ENCODE measurements around the gene CCDC174.
"Not testable (repeated sequence)": the region's sequence is repeated elsewhere in the genome, so short reads cannot be mapped to it uniquely, and the experiment has no call there.

Gene CCDC174

DNA sequence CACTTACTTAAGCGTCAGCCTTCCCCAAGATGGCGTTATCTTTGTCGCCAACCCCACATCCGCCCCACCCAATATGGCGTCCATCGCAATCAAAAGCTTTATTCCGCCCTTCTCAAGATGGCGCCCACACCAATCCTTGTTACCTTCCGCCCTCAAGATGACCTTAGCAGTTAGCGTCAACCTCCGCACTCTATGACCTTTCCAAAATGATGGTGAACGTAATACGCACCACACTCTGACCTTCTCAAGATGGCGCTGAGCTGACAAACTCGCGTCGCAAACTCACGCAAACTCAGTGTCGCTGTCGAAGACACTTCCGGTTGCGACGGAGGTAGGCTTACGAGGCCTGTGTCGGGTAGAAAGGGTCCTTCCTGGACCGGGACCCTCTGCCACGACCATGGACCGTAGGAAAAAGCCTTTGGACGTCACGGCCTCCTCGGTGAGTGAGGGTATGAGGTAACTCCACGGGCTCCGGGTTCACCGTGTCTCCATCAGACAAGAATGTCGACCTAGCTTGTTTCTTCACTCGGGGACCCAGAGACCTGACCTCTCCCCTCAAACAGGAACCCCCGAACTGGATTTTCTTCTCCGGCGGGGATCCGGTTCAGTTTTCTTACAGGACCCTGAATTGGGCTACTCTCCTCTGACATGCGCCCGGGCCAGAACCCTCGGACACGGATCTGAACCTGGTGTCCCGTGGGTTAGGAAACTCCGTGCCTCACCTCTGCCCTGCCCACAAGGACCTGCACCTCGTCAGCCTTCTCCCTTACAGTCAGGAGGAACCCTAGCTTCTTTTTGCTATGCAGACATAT, at the start of gene CCDC174:
TSS of gene CCDC174 (plus strand) at position 323 of the 812 bp plus-strand sequence. CDS start at position 398, 75 bp downstream.
- peak; percentile 88 to 94 for DNase-seq

DNA sequence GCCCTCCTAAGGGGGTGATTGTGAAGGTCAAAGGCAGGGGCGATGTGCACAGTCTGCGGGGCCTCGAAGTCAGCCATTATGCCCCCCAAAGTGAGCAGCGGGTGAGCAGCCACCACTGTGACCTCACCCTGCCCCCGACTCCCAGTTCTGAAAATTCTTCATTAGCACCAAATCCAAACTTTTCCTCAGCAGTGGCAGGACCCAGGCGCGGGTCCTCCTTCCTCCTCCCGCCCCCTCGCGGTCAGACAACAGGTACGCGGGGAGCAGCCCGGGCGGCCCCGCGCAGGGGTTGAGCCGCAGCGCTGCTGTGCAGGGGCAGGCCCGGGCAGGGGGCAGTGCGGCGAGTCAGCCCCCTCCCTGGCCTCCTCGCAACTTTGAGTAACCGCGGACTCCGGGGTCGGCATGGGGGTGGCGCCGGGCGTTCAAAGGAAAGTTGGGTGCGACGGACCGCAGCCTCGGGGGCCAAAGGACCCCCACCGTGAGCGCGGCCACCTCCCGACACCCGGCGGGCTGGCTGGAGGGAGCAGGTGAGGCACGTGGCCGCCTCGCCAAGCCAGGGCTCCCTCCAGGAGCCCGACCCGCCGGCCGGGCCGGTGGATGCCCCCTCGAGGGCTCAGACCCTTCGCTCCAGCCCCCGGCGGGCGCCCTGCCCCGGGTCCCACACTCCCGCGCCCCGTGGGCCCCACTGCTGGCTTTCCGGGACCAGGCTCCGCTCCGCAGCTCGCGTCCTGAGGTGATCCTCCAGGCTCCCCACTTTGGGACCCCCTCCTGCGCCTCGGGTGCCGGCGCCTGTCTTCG, 49.4 kb upstream of the CCDC174 start:
- no peak for DNase-seq

DNA sequence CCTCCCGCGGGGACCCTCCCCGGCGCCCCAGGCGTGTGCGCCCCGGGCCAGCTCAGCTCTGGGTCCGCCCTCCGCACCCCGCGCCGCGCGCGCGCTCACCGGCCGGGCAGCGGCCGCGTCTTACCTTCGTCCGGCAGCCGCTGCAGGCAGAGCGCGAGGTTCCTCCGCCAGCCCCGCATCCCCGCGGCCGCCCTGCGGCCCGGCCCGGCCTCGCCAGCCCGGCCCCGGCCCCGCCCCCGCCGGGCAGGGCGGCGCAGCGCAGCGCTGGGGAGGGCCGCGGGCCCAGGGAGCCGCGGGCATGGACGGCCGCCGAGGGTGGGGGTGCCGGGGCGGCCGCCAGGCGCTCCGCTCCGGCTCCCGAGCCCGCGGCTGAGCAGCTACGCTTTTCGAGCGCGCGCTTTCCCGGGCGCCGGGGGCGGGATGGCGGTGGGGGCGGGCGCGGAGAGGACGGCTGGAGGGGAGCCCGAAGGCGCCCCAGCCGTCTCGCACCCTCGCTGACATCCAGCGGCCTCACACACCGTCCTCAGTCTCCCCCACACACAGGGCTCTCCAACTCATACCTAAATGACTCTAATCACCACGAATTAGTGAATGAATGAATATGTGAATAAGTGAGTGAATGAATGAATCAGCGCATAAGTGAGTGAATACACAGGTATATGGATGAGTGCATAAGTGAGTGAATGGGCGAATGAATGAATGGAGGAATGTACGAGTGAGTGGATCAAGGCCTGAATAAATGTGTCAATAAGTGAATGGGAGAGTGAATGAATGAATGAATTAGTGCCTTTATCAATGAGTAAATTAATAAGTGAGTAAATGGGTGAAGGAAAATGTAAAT, 48.5 kb upstream of the CCDC174 start:
- DNase-seq, result peak in 1 of 2 experiments; percentile 4

DNA sequence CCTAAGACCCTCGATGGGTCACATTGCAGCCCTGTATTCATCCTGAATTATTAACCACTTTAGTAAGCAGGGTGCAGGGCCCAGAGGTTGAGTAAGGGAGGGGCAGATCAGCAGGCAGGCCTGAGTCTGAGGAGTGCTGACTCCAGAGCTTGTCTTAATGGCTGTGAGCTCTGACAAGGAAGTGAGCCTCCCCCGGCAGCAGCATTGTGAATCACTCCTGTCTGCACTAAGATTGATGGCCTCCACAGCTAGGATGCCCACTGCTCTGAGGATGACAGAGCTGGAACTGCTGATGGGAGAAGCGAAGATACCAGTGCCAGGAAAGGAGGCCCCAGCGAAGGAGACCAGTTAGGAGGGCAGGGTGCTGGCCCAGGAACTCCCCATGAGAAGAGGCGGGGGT, 46.5 kb upstream of the CCDC174 start:
- no peak for DNase-seq

DNA sequence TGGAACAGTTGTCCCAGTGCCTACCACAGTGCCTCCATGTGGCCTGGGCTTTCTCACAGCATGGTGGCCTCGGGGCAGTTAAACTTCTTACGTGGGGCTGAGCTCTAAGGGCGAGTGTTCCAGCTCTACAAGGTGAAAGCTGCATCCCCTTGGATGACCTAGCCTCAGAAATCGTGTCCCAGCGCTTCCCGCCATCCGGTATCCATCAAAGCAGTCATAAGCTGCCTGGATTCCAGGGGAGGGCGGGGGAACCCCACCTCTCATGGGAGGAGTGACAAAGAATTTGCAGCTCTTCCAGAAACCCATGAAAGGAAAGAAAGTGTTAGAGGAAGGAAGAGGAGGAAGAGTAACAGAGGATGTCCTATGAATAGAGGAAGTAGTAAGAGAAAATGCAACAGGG, 45.8 kb upstream of the CCDC174 start:
- no peak for DNase-seq

DNA sequence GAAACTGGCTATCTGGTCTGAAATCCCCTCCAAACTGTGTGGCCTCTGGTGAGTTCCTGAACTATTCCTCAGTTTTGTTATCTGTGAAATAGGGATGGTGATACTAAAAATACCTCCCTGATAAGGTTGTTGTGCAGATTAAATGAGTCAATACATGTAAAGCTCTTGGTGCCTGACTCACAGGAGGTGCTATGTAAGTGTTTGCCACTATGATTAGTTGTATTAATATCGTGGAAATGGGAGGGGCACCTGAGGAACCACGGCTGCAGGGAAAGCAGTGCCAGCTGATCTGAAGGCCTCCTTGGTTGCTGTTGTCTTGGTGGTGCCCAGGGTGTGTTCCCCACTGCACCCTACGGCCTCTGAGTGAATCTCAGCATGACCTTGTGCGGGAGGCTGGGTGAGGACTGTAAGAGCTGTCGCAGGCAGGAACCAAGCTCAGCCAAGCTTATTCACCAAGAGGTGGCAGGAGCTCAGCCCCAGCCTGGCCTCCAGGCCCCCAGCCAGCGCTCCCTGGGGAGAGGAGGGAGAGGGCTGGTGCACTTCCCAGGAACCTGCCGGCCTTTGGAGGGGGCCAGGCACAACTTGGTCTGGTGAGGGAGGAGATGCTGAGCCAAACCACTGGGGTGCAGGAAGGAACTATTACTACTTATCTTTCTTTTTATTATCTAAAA, 44.8 kb upstream of the CCDC174 start:
- no peak for DNase-seq

DNA sequence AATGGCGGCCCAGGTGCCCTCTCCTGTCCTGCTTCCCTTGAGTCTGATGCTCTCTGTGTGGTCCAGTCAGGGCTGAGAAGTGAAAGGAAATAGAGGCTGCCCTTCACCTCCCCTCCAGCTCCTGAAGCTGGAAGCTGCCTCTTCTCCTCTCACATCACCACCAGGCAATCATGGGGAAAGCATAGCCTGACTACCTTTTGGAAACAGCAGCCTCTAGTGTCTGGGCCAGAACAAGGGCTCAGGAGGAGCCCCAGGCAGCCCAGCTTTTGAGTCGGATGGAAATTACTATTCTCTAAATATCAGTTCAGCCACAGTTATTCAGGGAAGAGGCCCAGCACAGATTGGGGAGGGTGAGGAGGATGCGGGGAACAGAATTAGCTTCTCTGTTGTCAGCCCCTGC, 43.3 kb upstream of the CCDC174 start:
- DNase-seq, result no peak

DNA sequence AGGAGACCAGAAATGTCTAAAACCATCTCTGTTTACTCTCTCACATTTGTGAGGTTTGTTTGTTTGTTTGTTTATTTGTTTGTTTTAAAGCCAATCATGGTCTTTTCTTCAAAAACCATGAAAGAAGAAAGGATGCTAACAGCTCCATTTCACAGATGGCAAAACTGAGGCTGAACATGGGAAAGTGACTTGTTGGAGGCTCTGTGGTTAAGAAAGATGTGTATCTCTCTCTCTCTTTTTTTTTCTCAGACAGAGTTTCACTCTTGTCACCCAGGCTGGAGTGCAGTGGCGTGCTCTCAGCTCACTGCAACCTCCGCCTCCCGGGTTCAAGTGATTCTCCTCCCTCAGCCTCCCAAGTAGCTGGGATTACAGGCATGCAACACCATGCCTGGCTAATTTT, 42.5 kb upstream of the CCDC174 start:
- DNase-seq, result not testable (repeated sequence)

DNA sequence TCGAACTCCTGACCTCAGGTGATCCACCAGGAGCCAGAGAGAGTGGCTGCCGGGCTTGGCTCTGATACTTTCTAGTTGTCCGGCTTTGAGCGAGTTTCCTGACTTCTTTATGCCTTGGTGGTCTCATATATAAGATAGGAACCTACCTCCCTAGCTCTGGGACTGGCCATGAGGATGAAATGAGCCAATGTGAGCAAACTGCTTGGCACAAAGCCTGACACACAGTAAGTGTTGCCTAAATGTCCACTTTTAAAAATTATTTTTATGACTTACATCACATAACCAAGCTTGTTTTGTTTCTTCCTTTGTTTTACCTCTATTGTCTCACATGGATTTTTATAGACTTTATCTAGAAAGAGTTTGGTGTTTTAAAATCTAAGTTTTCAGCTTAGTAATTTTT, 42.1 kb upstream of the CCDC174 start:
- no peak for DNase-seq

DNA sequence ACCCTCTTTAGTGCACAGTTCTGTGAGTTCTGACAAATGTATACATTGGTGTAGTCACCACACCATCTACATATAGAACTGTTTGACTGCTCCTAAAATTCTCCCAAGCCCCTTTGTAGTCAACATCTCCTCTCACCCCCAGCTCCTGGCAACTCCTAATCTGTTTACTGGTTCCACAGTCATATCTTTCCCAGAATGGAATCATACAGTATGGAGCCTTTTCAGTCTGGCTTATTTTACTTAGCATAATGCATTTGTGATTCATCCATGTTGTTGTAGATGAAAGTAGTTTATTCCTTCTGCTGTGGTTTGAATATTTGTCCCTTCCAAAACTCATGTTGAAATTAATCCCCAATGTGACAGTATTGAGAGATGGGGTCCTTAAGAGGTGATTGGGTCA, 41.6 kb upstream of the CCDC174 start:
- DNase-seq, result no peak

DNA sequence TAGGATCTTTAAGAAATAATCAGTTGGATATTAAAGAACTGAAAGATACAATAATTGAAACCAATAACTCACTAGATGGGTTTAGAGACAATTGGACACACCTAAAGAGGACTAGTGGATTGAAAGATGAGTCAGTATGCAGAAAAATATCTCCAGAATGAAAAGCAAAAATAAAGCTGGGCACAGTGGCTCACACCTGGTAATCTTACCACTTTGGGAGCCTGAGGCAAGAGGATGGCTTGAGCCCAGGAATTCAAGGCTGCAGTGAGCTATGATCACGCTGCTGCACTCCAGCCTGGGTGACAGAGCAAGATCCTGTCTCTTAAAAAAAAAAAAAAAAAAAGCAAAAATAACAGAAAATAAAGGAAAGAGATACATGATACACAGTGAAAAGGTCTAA, 37.4 kb upstream of the CCDC174 start:
- DNase-seq, result no peak

DNA sequence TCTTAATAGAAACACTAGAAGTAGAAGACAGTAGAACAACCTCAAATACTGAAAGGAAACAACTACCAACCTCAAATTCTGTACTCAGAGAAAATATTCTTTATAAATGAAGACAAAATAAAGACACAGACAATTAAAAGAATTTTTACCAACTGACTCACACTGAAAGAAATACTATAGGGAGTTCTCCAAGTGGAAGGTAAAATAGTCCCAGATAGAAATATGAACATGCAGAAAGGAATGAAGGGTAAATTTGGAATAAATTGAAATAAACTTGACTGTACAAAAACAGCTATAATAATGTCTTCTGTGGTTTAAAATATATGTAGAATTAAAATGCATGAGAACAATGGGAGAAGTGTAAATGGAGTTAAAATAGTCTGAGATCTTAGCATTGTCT, 36.7 kb upstream of the CCDC174 start:
- no peak for DNase-seq

DNA sequence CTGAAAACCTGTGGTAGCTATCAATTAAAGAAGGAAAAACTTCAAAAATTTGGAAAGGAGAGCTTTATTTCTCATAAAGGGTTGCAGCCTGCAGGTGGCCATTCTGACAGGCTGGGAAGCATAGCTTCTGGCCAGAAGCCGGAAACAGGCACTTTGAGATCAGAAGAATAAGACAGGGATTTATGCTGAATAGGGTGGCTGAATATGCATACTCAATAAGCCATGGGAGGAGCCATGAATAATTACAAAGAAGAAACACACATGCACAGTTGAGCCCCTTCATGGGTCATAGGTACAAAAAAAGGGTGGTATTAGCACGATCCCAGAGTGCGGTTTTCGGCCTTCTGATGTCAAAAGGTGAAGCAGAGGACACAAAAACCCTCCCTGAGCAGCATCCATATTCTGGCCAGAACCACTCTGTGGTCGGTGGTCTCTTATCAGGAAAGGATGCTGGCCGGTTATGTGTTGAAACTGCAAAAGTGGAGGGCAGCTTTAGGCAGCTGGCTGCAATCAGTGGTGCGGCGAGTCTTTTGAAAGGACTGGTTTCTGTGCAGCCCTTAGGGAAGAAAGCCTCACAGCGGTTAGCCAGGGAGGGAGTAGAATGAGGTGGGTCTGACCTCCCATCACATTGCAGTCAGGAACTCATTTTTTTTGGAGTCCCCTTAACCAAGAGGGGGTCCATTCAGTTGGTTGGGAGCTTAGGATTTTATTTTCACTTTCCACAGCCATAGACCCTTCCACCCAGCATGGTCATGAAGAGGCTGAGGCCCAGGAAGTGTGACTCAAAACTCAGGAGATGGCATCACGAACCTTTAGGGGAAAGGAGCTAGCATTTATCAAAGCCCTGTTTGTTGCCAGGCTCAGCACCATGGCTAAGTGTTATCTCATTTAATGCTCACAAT, 34.7 kb upstream of the CCDC174 start:
- DNase-seq, result no peak

DNA sequence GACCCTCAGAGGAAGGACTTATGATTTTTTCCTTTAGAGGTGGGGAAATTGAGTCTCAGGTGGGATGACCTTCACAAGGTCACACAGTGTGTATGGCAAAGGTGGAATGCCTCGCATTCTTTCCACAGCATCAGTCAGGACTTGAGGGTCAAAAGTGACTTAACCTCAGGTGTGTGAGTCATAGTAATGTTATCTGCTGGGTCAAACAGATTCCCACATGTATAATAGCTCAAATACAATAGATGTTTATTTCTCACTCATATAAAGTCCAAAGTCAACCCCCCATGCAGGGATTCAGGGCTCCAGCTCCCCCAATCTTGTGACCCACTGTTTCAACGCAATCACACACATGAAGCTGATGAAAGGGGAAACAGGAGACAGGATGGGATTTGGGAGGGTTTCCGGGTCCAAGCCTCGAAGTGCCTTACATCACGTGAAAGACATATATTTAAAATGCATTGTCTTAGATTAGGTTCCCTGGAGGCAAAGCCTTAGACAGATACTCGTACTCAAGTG, 34.0 kb upstream of the CCDC174 start:
- DNase-seq, result no peak

DNA sequence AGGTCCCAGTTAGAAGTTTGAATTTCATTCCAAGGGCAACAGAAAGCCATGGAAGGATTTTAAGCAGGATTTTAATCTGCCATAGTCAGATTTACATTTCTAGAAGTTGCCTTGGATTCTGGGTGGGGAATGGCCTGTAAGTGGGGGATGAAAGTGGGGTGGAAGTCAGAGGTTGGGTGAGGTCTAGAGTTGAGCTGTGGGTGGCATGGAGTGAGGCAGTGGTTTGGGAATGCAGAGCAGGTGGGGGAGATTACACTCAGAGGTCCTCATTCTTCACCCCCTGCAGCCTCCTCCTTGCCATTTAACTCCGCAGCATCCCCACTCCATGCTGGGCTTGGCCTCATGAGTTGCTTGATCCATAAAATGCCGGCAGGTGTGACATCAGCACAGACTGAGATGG, 32.0 kb upstream of the CCDC174 start:
- no peak for DNase-seq

DNA sequence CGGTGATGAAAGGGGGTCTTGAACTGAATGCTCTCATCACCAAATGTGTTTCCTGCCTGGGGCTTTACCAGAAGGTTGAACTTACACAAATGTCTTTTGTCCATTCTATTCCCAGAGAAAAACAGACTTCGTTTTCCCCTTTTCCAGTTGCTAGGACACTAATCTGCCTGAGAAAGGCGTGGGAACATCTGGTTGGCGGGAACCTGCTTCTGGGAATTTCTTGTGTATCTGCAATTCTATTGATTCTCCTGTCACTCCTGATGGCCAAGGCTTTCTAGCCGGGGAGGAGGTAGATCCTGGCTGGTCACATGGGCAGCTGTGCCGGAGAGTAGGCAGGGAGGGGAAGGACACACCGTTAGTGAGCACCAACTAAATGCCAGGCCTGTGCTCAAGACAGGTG, 31.1 kb upstream of the CCDC174 start:
- no peak for DNase-seq

DNA sequence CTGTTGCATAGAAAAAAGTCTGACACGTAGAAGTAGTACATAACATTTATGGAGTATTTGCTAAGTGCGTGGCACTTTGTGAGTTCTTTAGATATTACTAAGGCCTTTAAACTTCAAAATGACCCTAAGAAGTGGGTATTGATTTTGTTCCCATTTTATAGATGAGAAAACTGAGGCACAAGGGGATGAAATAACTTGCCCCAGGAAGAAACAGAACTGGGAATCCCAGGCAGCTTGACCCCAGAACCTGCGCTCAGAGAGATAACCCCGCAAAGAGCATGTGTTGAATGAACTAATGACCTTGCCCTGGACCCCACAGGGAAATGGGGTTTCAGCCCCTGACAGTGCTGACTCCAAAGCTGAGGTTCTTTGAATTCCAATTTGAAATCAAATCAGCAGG, 30.5 kb upstream of the CCDC174 start:
- DNase-seq, result no peak

DNA sequence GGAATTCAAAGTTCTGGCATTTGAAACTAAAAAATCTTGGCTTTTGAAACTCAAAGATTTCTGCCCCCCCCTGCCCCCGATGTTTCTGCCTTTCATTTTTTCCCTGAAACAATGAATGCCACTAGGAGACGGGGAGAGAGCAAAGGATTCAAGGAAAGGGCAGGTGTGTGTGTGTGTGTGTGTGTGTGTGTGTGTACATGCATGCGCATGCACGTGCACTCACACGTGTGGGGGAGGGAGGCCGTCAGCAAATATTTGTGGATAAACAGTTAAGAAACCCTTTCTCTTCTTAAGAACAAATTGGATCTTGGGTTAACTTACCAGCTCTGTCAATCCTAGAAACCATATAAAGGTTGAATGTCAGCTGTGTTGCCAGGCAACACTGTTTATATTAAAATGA, 29.2 kb upstream of the CCDC174 start:
- DNase-seq, result no peak

DNA sequence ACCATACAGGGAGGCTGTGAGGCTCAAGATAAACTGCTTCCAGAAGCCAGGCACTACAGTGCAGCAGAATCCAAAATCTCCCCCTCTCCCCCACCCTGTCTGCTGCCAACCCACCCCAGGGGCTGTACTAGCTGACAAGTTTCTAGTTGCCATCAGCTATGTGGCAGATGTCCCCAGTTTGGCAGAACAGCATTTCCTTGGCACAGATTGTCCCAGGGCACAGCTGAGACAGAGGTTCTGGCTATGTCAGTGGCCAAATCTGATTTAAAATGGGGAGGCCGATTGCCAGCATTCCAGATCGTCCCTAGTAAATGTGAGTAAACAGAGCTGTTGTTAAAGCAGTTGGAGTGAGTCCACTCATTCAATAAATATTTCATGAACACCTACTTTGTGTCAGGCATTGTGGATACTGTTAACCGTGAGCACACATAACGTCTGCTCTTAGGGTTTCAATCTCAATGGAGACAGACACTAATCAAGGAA, 28.0 kb upstream of the CCDC174 start:
- no peak for DNase-seq

DNA sequence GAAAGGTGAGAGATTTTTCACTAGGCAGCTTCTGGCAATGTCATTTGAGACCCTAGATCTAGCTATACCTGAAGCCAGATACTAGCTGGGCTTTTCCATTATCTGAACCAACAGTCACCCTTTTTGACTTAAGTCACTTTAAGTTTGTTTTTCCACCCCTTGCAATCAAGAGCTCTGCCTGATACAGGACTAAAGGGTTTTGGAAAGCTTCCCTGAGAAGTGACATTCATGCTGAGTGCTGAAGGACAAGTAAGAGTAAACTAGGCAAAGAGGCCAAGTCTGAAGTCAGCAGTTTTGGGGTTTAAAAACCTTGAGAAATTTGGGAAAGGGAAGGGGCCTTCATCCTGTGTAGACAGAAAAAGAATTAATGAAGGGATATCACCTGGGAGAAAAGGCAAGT, 27.1 kb upstream of the CCDC174 start:
- no peak for DNase-seq

DNA sequence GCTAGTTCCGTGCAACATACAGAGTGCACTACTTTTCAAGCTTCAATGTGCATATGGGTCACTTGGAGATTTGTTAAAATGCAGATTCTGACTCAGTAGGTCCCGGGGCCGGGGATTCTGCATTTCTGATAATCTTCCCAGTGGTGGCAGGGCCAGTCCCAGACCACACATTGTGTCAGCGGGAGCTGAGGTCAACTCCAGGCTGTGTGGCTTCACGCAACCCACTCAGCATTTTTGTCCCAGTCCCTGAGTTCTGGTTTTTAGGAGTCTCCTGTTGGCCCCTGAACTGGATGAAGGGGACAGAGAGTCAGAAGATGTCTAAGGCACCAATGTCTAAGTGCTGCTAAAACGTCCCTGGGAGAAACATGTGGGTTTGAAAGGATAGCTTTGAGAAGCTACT, 26.1 kb upstream of the CCDC174 start:
- no peak for DNase-seq
